ENCODE data around the gene CP.

The CP gene

GRCh38 chr3:149181182-149181581, 40.4 kb downstream of the CP start:
- no peak for ATAC-seq
- no peak for DNase-seq

GRCh38 chr3:149180057-149180573, 41.5 kb downstream of the CP start:
- peak; percentile 36 for ATAC-seq
- no peak for DNase-seq

GRCh38 chr3:149179220-149179619, 42.4 kb downstream of the CP start:
- DNase-seq (no peak), ATAC-seq (no peak)

- DNase-seq (no peak), ATAC-seq (no peak)
Observed at GRCh38 chr3:149177122-149177521, 44.5 kb downstream of the CP start.

- DNase-seq (no peak), ATAC-seq (peak; percentile 98)
Observed at GRCh38 chr3:149174901-149175300, 46.7 kb downstream of the CP start.

- ATAC-seq (no peak), DNase-seq (no peak)
Observed at GRCh38 chr3:149170672-149171071, 51.0 kb downstream of the CP start.

- DNase-seq (no peak), ATAC-seq (no peak)
Observed at GRCh38 chr3:149167898-149168297, 53.7 kb downstream of the CP start.

GRCh38 chr3:149163066-149163465, 58.6 kb downstream of the CP start:
- no peak for DNase-seq
- no peak for ATAC-seq

GRCh38 chr3:149162007-149162406, 59.6 kb downstream of the CP start:
- ATAC-seq = no peak
- DNase-seq = no peak

GRCh38 chr3:149160754-149161300, 60.8 kb downstream of the CP start:
- DNase-seq (no peak), ATAC-seq (no peak)

GRCh38 chr3:149153402-149153801, 68.2 kb downstream of the CP start:
- DNase-seq (no peak), ATAC-seq (no peak)

- DNase-seq (peak; percentile 20), ATAC-seq (peak; percentile 83)
Observed at GRCh38 chr3:149152420-149152819, 69.2 kb downstream of the CP start.

- ATAC-seq (no peak), DNase-seq (no peak)
Observed at GRCh38 chr3:149151843-149152242, 69.8 kb downstream of the CP start.

GRCh38 chr3:149150436-149150835, 71.2 kb downstream of the CP start:
- ATAC-seq (no peak), DNase-seq (no peak)

GRCh38 chr3:149145974-149146373, 75.7 kb downstream of the CP start:
- ATAC-seq = peak; percentile 43
- DNase-seq = no peak

- DNase-seq = no peak
- no peak for ATAC-seq
Observed at GRCh38 chr3:149145356-149145755, 76.3 kb downstream of the CP start.

GRCh38 chr3:149142682-149143081, 78.9 kb downstream of the CP start:
- ATAC-seq (no peak), DNase-seq (no peak)

- ATAC-seq = no peak
- no peak for DNase-seq
Observed at GRCh38 chr3:149134575-149134974, 87.1 kb downstream of the CP start.

GRCh38 chr3:149131589-149131988, 90.0 kb downstream of the CP start:
- DNase-seq (no peak), ATAC-seq (no peak)

- ATAC-seq = peak; percentile 93
- peak; percentile 87 for DNase-seq
Observed at GRCh38 chr3:149129326-149130205, 92.1 kb downstream of the CP start, which contains the start of gene HPS3. Gene HPS3 (plus strand): TSS chr3:149129638. CDS start chr3:149129724, 86 bp downstream.

- no peak for ATAC-seq
- no peak for DNase-seq
Observed at GRCh38 chr3:149128821-149129220, 92.8 kb downstream of the CP start.

- DNase-seq (no peak), ATAC-seq (no peak)
Observed at GRCh38 chr3:149122721-149123578, 98.7 kb downstream of the CP start.
